ENCODE measurements around the gene MCF2L2. TPM values are rescaled to one million over a fixed set of nuclear protein-coding genes. Genes with fewer than 3 reads are reported as not detected.
A peak's percentile ranks its signal among the peaks of the same experiment; 100 is the strongest.

Gene MCF2L2
- total and polyA plus RNA-seq, 2 donors = 0.44 to 3.6 TPM

- H3K27ac ChIP-seq (ENCODE audit: low read depth) = no peak overlapping the region
- no peak for DNase-seq (ENCODE audit: extremely low spot score)
- no peaks in the 10 kb centered on the region for H3K4me1 ChIP-seq (ENCODE audit: insufficient read depth)
- WGBS = 94% methylated on average over 3 of the region's 3 CpGs
- no peaks in the 10 kb centered on the region for H3K36me3 ChIP-seq (ENCODE audit: insufficient read depth)
- H3K4me3 ChIP-seq (ENCODE audit: low read depth, low read length) = no peak overlapping the region
These were observed 156.3 kb downstream of the MCF2L2 start for GRCh38 chr3:183272142-183272541.

- H3K36me3 ChIP-seq (ENCODE audit: insufficient read depth) = no peaks in the 10 kb centered on the region
- no peak for DNase-seq (ENCODE audit: extremely low spot score)
- no peaks in the 10 kb centered on the region for H3K4me1 ChIP-seq (ENCODE audit: insufficient read depth)
- H3K4me3 ChIP-seq (ENCODE audit: low read depth, low read length) = no peak overlapping the region
- no peak overlapping the region for H3K27ac ChIP-seq (ENCODE audit: low read depth)
- 80% methylated on average over 7 of the region's 7 CpGs for WGBS
These were observed 158.1 kb downstream of the MCF2L2 start for GRCh38 chr3:183270344-183270743.

- no peak overlapping the region for H3K27ac ChIP-seq (ENCODE audit: low read depth)
- no peaks in the 10 kb centered on the region for H3K4me1 ChIP-seq (ENCODE audit: insufficient read depth)
- H3K36me3 ChIP-seq (ENCODE audit: insufficient read depth) = no peaks in the 10 kb centered on the region
- DNase-seq (ENCODE audit: extremely low spot score) = no peak
- no peak overlapping the region for H3K4me3 ChIP-seq (ENCODE audit: low read depth, low read length)
- WGBS = 96% methylated on average over 13 of the region's 13 CpGs
These were observed 159.1 kb downstream of the MCF2L2 start for GRCh38 chr3:183269345-183269744.

DNA sequence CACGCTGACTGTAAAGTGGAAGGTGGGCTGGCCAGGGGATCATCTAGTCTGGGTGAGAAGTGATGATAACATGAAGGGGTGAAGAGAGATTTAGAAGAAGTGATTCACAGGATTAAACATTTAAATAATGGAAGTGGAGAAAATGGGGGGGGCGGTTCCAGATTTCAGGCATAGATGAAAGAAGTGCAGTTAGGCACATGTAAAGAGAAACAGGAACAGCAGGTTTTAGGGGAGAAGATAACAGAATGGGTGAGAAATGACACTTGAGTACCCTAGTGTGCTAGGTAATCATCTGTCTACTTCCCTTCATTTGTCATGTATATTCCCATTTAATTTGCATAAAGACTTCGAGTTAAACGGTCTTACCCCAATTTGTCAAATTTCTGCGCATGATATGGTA lies 160.1 kb downstream of the MCF2L2 start:
- Histone ChIP-seq H3K36me3 (ENCODE audit: insufficient read depth) (no peaks in the 10 kb centered on the region), H3K27ac (ENCODE audit: low read depth) (no peak overlapping the region), H3K4me3 (ENCODE audit: low read depth, low read length) (no peak overlapping the region), H3K4me1 (ENCODE audit: insufficient read depth) (no peaks in the 10 kb centered on the region)
- no peak for DNase-seq (ENCODE audit: extremely low spot score)
- 76% methylated on average over 5 of the region's 5 CpGs for WGBS

DNA sequence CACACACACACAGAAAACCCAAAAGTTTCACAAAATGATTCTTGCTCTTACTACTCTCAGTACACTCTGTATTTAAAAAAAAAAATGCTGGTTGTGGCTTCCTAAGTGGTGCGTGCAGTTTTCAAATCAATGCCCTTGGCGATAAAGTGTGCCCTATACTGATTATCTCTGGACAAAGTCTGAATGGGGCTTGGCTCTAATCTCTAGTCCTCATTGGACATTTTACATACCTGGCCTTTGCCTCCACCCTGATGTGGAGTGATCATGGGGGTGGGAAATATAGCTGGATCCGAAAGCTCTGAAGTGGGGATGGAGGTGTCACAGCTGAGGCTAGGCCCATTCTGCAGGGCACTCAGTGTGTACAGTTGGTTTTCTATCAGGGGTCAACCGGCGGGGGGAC lies 161.3 kb downstream of the MCF2L2 start:
- Histone ChIP-seq H3K27ac (ENCODE audit: low read depth) (no peak overlapping the region), H3K36me3 (ENCODE audit: insufficient read depth) (no peaks in the 10 kb centered on the region), H3K4me3 (ENCODE audit: low read depth, low read length) (no peak overlapping the region), H3K4me1 (ENCODE audit: insufficient read depth) (no peaks in the 10 kb centered on the region)
- 96% methylated on average over 5 of the region's 5 CpGs for WGBS
- no peak for DNase-seq (ENCODE audit: extremely low spot score)

- DNase-seq (ENCODE audit: extremely low spot score) = no peak
- WGBS = 90% methylated on average over 3 of the region's 3 CpGs
- no peaks in the 10 kb centered on the region for H3K36me3 ChIP-seq (ENCODE audit: insufficient read depth)
- peak overlapping the region; percentile 43 for H3K27ac ChIP-seq (ENCODE audit: low read depth)
- no peaks in the 10 kb centered on the region for H3K4me1 ChIP-seq (ENCODE audit: insufficient read depth)
- H3K4me3 ChIP-seq (ENCODE audit: low read depth, low read length) = no peak overlapping the region
These were observed 162.0 kb downstream of the MCF2L2 start for GRCh38 chr3:183266454-183266853.

DNA sequence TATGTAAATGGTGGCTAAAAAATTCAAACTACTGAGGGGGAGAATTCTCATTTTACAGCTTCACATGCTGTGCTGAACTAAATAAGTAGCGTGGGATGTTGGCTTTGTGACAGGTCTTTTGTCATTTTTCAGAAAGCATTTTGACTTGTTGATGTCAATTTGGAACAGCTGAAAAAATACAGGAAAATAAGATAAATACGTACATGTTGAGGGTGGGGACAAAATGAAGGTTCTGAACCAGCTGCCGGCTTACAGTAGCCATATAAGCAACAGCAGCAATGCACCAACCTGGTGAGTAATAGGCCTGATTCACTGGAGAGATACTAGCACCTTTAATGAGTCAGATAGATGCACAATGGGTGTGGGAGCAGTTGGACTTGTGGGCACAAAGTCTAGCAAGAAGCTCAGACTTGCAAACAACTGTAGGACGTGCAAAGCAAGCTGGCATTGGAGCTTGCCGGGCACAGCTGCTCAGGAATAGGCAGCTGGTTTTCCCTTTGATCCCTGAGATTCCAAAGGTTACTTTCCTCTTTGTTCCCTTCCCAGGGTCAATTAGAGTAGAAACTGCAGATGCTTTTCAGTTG lies 162.5 kb downstream of the MCF2L2 start:
- Histone ChIP-seq H3K4me1 (ENCODE audit: insufficient read depth) (no peaks in the 10 kb centered on the region), H3K36me3 (ENCODE audit: insufficient read depth) (no peaks in the 10 kb centered on the region), H3K4me3 (ENCODE audit: low read depth, low read length) (no peak overlapping the region), H3K27ac (ENCODE audit: low read depth) (no peak overlapping the region)
- no peak for DNase-seq (ENCODE audit: extremely low spot score)
- 79% methylated on average over 5 of the region's 5 CpGs for WGBS

GRCh38 chr3:183265157-183265642 lies 163.2 kb downstream of the MCF2L2 start:
- Histone ChIP-seq H3K27ac (ENCODE audit: low read depth) (no peak overlapping the region), H3K4me3 (ENCODE audit: low read depth, low read length) (no peak overlapping the region), H3K4me1 (ENCODE audit: insufficient read depth) (no peaks in the 10 kb centered on the region), H3K36me3 (ENCODE audit: insufficient read depth) (no peaks in the 10 kb centered on the region)
- 65% methylated on average over 15 of the region's 15 CpGs for WGBS
- no peak for DNase-seq (ENCODE audit: extremely low spot score)

DNA sequence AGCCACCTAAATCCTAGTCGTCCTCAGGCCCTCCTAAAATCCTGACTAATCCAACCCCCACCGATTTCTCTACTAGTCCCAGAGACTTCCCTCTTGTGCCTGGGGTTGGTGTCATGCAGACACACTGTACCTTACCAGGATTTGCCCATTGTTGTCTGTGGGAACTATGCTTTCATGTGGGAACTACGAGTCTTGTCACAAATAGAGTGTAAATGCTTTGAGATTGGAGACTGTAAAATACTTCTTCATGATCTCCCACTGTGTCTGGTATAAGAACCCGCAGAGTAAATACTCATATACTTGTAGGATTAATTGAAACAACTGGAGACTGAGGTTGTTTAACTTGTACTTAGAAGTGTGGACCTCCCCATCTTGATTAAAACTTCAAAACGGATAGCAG lies 164.2 kb downstream of the MCF2L2 start:
- no peaks in the 10 kb centered on the region for H3K36me3 ChIP-seq (ENCODE audit: insufficient read depth)
- no peak overlapping the region for H3K27ac ChIP-seq (ENCODE audit: low read depth)
- H3K4me1 ChIP-seq (ENCODE audit: insufficient read depth) = no peaks in the 10 kb centered on the region
- WGBS = 58% methylated on average over 5 of the region's 5 CpGs
- no peak for DNase-seq (ENCODE audit: extremely low spot score)
- H3K4me3 ChIP-seq (ENCODE audit: low read depth, low read length) = no peak overlapping the region

- no peaks in the 10 kb centered on the region for H3K4me1 ChIP-seq (ENCODE audit: insufficient read depth)
- H3K36me3 ChIP-seq (ENCODE audit: insufficient read depth) = no peaks in the 10 kb centered on the region
- 87% methylated on average over 3 of the region's 3 CpGs for WGBS
These were observed 165.5 kb downstream of the MCF2L2 start for GRCh38 chr3:183262875-183263378.

GRCh38 chr3:183261151-183261724 lies 167.2 kb downstream of the MCF2L2 start:
- DNase-seq (ENCODE audit: extremely low spot score) = no peak
- no peaks in the 10 kb centered on the region for H3K36me3 ChIP-seq (ENCODE audit: insufficient read depth)
- H3K4me1 ChIP-seq (ENCODE audit: insufficient read depth) = no peaks in the 10 kb centered on the region
- WGBS = 78% methylated on average over 5 of the region's 5 CpGs
- no peak overlapping the region for H3K27ac ChIP-seq (ENCODE audit: low read depth)
- H3K4me3 ChIP-seq (ENCODE audit: low read depth, low read length) = no peak overlapping the region

More at GRCh38 chr3:183262875-183263378, 165.5 kb downstream of the MCF2L2 start:
- Histone ChIP-seq H3K4me3 (ENCODE audit: low read depth, low read length) (no peak overlapping the region), H3K27ac (ENCODE audit: low read depth) (no peak overlapping the region)
- no peak for DNase-seq (ENCODE audit: extremely low spot score)

DNA sequence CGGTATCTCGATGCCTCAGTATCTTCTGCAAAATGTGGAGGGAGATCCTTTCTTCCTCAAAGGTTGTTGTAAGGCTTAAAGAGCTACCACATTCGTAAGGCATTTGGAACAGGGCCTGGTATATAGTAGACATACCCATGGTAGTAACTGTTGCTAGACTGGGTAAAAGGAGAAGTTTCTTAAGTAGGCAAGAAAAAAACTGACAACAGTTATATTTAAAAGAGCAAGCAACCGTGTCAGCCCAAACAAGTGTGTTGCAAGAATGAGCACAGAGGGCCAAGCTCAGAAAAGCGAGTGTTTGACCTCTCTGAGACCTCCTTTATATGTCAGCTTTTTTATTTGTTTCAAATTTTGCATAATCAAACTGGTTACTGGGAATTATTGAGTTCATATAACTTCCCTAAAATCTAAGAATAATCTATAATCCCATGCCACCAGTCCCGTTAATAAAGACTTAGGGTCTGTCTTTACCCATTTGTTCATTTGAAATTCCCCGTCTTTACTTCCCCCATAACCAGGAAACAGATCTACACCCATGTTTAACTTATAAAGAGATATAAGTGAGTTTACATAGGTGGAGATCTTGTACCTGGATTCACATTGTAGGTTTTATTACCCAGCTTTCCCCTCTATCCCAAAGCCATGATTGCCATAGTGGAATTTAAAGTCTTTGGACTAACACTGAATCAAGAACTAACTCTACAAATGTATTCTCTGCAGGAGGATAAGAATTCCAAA lies 168.1 kb downstream of the MCF2L2 start:
- 66% methylated on average over 7 of the region's 7 CpGs for WGBS
- no peaks in the 10 kb centered on the region for H3K4me1 ChIP-seq (ENCODE audit: insufficient read depth)
- H3K36me3 ChIP-seq (ENCODE audit: insufficient read depth) = no peaks in the 10 kb centered on the region
- no peak overlapping the region for H3K27ac ChIP-seq (ENCODE audit: low read depth)
- H3K4me3 ChIP-seq (ENCODE audit: low read depth, low read length) = no peak overlapping the region
- DNase-seq (ENCODE audit: extremely low spot score) = no peak

DNA sequence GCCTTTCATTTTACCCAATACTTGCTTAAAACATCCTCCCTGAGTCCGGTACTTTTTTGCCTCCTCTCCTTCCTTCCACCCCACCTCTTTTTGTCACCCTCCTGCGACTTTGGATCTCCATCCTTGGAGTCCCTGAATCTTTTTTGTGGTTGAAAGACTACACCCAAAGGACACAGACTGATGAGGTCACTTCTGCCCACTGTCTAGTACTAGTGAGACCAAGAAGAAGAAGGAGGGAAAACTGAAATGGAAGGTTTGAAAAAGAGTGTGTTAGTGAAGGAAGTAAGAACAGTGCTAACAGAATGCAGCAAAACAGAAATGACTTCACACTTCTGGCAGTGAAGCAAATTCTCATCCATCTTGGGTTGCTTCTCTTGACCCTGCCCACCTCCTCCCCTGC lies 168.8 kb downstream of the MCF2L2 start:
- peak overlapping the region; percentile 16 for H3K27ac ChIP-seq (ENCODE audit: low read depth)
- WGBS = 85% methylated on average over 2 of the region's 2 CpGs

GRCh38 chr3:183259087-183259486 lies 169.3 kb downstream of the MCF2L2 start:
- Histone ChIP-seq H3K27ac (ENCODE audit: low read depth) (no peak overlapping the region), H3K36me3 (ENCODE audit: insufficient read depth) (no peaks in the 10 kb centered on the region), H3K4me3 (ENCODE audit: low read depth, low read length) (no peak overlapping the region), H3K4me1 (ENCODE audit: insufficient read depth) (no peaks in the 10 kb centered on the region)
- 90% methylated on average over 3 of the region's 3 CpGs for WGBS
- no peak for DNase-seq (ENCODE audit: extremely low spot score)

More for the DNA sequence above, 168.8 kb downstream of the MCF2L2 start:
- no peaks in the 10 kb centered on the region for H3K36me3 ChIP-seq (ENCODE audit: insufficient read depth)
- DNase-seq (ENCODE audit: extremely low spot score) = no peak
- H3K4me1 ChIP-seq (ENCODE audit: insufficient read depth) = no peaks in the 10 kb centered on the region
- H3K4me3 ChIP-seq (ENCODE audit: low read depth, low read length) = no peak overlapping the region
